NCI-H146 (cell line): ENCODE results near the gene BRPF1.

ENCODE experiments used
- DNase-seq: peaks from one replicate; lab custom pipeline; 2025; lab: John Stamatoyannopoulos, UW

BRPF1 gene

DNA sequence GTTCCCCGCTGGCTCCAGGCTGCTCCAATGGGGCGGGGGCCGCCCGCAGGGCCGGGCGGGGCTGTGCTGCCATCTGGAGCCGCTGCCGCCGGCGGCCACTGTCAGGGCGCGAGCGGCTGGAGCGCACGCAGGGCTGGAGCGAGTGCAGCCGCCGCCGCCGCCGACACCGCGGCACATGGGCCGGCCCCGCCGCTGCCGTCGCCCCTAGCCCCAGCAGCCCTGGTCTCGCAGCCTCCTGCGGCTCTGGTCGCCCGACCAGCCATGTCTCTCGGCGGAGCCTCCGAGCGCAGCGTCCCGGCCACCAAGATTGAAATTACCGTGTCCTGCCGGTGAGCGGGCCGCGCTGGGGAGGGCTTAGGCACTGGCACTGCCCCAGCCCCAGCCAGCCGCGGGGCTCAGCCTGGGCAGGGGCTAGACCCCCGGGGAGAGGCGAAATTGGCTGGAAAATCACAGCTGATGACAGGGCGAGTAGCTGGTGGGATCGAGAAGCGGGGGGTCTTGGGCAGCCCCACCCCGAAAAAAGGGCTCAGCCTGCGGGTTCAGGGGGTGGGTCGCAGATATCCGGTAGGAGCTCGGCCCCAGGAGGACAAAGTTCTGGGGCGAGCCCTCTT is 27.7 kb upstream of the BRPF1 start, which contains the start of gene CPNE9:
CPNE9 (plus strand) TSS at position 98 of the 611 bp plus-strand sequence; CDS start at position 262, 164 bp downstream.
- peak; percentile 10 for DNase-seq

GRCh38 chr3:9704347-9705322 is 26.9 kb upstream of the BRPF1 start:
- DNase-seq: peak; percentile 75

DNA sequence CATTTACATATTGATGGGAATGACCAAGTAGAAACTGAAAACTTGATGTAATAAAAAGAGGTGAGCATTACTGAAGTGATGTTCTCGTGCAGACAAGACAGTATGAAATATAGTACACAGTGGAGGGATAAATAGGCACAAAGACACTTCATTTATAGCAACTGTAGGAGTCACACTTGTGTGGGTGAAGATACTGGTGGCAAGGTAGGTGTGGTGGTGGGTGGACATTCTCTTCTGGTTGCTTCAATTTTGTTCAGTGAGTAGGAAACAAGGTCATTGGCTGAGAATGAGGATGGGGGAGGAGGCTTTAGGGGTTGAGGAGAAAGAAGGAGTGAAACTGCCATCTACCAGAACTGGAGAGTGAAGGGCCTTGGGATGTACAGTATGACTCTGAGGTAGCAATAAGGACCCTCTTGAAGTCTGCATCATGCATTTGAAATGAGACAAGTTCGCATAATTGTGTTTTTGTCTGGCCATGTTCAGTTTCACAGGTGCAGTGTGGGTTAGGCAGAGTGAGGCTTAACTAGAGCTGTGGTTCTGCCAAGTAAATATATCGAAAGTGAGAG is 21.3 kb upstream of the BRPF1 start:
- DNase-seq: no peak

GRCh38 chr3:9712415-9712814 is 19.1 kb upstream of the BRPF1 start:
- no peak for DNase-seq

GRCh38 chr3:9713142-9713541 is 18.4 kb upstream of the BRPF1 start:
- DNase-seq: no peak

DNA sequence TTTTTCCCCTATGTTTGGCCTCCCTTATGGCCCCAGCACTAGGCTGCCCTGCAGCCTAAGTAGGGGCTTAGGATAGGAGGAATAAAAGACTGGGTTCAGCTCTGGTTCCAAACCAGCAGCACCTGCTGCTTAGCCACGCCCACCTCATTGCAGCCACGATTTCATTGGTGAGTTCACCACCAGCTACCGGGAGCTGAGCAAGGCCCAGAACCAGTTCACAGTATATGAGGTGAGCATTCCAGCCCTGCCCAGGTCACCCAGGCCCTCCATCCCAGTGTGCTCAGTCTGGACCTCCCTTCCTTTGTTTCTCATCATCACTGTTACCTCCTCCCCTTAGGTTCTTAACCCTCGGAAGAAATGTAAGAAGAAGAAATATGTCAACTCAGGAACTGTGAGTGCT is 16.4 kb upstream of the BRPF1 start:
- DNase-seq: peak; percentile 1

- no peak for DNase-seq
Observed at GRCh38 chr3:9715764-9716437, 15.6 kb upstream of the BRPF1 start.

DNA sequence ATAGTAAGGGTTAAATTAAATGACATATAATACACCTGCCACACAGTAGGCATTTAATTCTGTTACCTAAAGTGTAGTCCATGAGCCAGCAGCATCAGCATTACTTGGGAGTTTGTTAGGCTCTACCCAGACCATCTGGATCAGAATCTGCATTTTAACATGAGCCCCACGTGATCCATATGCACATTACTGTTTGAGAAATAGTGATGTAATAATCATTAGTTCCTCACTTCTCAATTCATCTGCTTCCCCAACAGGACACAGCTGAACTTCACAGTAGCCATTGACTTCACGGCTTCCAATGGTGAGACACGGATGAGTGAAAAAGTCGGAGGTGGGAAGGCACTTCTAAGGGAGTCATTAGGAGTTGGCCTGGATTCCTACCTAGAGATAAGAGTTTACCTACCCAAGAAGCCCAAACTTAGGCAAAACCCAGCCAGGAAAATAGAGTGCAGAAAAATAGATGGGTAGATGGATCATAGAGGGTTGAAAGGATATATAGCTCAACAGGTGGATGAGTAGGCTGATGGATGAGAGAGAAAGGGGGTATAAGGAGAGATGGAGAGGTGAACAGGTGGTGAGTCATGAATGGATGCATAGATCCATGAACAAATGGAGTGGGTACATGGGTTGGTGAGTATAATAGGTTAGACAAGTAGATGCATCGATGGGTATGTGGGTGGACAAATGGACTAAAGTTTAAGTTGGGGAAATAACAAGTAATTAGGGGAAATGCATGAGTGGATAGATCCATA is 14.6 kb upstream of the BRPF1 start:
- no peak for DNase-seq

GRCh38 chr3:9717563-9717962 is 14.0 kb upstream of the BRPF1 start:
- no peak for DNase-seq

- no peak for DNase-seq
Observed at GRCh38 chr3:9718118-9718517, 13.4 kb upstream of the BRPF1 start.

DNA sequence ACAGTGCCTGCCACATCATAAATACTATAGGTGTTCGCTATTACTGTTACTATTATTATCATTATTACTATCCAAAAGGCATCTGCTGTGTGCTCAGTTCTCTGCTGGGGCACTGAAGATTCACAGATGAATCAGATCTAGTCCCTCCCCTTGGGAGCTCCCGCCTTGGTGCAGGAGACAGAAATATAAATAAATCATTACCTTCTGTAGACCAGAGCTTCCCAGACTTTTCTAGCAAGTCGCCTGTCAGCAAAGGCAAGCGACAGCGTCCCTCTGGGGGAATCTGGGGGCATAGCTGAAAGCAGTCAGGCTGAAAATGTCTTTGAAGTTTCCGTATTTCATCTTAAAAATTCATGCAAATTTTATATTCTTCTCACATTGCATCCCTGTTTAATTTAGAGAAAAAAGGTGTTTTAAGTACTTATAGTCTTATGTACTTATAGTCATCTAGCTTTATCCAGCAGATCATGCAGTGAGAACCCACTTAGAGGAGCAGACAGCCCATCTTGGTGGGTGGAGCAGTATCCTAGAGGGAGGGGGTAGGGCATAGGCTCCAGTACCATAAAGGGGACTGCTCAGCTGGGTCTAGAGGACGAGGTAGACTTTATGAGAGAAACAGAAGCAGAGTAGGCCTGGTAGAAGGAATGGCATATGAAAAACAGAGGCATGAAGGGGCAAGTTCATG is 10.4 kb upstream of the BRPF1 start:
- DNase-seq: no peak

GRCh38 chr3:9721700-9722060 is 9.9 kb upstream of the BRPF1 start:
- no peak for DNase-seq

GRCh38 chr3:9725775-9726515 is 5.6 kb upstream of the BRPF1 start:
- DNase-seq: no peak

- peak; percentile 32 for DNase-seq
Observed at GRCh38 chr3:9727041-9727595, 4.4 kb upstream of the BRPF1 start.

GRCh38 chr3:9727743-9728142 is 3.8 kb upstream of the BRPF1 start:
- no peak for DNase-seq

GRCh38 chr3:9729419-9729818 is 2.1 kb upstream of the BRPF1 start:
- DNase-seq: no peak

GRCh38 chr3:9730657-9731205 is 804 bp upstream of the BRPF1 start:
- DNase-seq: no peak

DNA sequence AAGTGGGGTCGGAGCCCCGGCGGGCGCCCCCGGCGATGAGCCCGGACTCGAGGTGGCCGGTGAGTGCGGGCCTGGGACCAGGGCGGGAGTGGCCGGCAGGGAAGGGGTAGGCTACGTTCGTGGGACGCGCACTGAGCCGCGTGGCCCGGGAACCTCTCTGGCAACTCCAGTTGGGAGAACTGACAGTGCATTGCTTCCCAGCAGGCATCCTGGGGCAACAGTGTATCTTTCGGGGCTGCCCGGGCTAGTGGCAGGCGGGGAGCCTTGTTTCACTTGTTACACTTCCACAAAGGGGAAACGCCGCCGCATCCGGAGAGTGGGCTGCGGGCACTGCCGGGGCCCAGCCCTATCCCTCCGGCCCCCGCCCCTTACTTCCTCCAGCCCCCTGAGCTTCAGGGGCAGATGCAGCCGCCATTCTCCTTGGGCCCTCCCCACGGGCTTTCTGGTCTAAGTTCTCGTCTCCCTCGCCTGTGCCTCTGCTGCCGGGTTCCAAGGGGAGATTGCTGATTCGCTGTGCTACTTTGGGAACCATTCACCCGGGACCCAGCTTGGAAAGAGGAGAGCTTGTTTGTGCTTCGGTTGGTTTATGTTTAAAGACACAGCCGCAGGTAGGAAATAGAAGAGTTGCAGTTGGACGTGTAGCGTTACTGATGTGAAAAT is 675 bp downstream of the BRPF1 start:
- DNase-seq: no peak

GRCh38 chr3:9732740-9733115 is 1.2 kb downstream of the BRPF1 start:
- no peak for DNase-seq
